Hepatocyte (in vitro differentiated cells): ENCODE measurements around the gene LXN.

Experiments used
- EZH2 ChIP-seq: fragments of 200-600 bp; sonication (generic); IDR thresholded peaks from 2 replicates; pipeline ENCODE4 v1.6.1; 2016; ENCODE audit warnings: antibody characterized with exemption, mild to moderate bottlenecking, borderline replicate concordance
- EZH2phosphoT487 ChIP-seq: fragments of 200-600 bp; sonication (generic); IDR thresholded peaks from one replicate; pipeline ENCODE4 v1.6.1; 2018; ENCODE audit warnings: antibody characterized with exemption, mild to moderate bottlenecking, low read depth, moderate library complexity; ENCODE audit not compliant: unreplicated experiment, severe bottlenecking
- TF ChIP-seq, protein P1 (sequence below): fragments of 200-600 bp; sonication (generic); IDR thresholded peaks from 2 replicates; pipeline ENCODE4 v1.5.1; 2016; ENCODE audit warnings: antibody characterized with exemption, mild to moderate bottlenecking; ENCODE audit not compliant: poor library complexity

DNA sequence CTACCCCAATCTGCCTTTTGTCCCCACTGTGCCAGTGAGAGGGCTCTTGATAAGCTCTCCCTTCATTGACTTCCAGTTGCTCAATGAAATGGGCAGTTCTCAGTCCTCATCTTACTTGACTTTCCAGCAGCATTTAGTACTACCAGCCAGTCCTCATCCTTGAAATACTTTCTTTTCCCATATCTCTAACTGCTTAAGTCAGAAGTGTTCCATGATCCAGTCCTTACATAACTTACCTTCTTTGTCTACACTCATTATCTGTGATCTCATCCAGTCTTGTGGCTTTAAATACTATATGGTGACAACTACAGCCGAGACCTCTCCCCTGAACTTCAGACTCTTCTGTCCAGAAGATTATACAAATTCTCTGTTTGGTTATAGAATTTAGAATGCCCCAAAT, 31.1 kb upstream of the LXN start:
- TF ChIP-seq, protein P1, sequence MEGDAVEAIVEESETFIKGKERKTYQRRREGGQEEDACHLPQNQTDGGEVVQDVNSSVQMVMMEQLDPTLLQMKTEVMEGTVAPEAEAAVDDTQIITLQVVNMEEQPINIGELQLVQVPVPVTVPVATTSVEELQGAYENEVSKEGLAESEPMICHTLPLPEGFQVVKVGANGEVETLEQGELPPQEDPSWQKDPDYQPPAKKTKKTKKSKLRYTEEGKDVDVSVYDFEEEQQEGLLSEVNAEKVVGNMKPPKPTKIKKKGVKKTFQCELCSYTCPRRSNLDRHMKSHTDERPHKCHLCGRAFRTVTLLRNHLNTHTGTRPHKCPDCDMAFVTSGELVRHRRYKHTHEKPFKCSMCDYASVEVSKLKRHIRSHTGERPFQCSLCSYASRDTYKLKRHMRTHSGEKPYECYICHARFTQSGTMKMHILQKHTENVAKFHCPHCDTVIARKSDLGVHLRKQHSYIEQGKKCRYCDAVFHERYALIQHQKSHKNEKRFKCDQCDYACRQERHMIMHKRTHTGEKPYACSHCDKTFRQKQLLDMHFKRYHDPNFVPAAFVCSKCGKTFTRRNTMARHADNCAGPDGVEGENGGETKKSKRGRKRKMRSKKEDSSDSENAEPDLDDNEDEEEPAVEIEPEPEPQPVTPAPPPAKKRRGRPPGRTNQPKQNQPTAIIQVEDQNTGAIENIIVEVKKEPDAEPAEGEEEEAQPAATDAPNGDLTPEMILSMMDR, result no peak
- TF ChIP-seq EZH2 (no peak), EZH2phosphoT487 (no peak)
